Upper lobe of left lung (tissue), 6 donors: ENCODE measurements around the gene C10orf71. TPM values are rescaled to one million over a fixed set of nuclear protein-coding genes. Genes with fewer than 3 reads are reported as not detected.

Source experiments
- ATAC-seq, 2 donors: fragments of 200-7000 bp; cut with Tn5 transposase; one replicate each; pipeline ENCODE4 v1.9.1; 2022; ENCODE audit warnings: mild to moderate bottlenecking in 2 of 2, moderate library complexity in 2 of 2; ENCODE audit not compliant: low FRiP score in 2 of 2
- DNase-seq, 2 donors: peaks; one replicate each; pipeline ENCODE4 v3.0.0-alpha.2; 2019 to 2020
- H3K27ac ChIP-seq, 4 donors: fragments of 200-600 bp; sonication (generic); one replicate each; pipeline ENCODE4 v1.5.1; 2016 to 2019
- H3K27me3 ChIP-seq, 4 donors: fragments of 200-600 bp; sonication (generic); one replicate each; pipeline ENCODE4 v1.5.1; 2017 to 2019
- H3K36me3 ChIP-seq, 4 donors: fragments of 200-600 bp; sonication (generic); one replicate each; pipeline ENCODE4 v1.5.1; 2016 to 2019
- H3K4me1 ChIP-seq, 4 donors: fragments of 200-600 bp; sonication (generic); one replicate each; pipeline ENCODE4 v1.5.1; 2018 to 2019
- H3K4me3 ChIP-seq, 4 donors: fragments of 200-600 bp; sonication (generic); one replicate each; pipeline ENCODE4 v1.5.1; 2017 to 2019; ENCODE audit warnings: mild to moderate bottlenecking in 2 of 4, moderate library complexity in 1 of 4
- H3K9me3 ChIP-seq, 4 donors: fragments of 200-600 bp; sonication (generic); one replicate each; pipeline ENCODE4 v1.5.1; 2018 to 2019
- EP300 ChIP-seq, 4 donors: sonication (generic); formaldehyde crosslinking; IDR thresholded peaks; one replicate each; pipeline ENCODE4 v1.5.1; 2017; ENCODE audit warnings: antibody characterized with exemption in 4 of 4, control low read depth in 2 of 4
- POLR2A ChIP-seq, 4 donors: fragments of 450-650 bp; IDR thresholded peaks; one replicate each; pipeline ENCODE4 v1.5.1; 2016 to 2017; ENCODE audit warnings: antibody characterized with exemption in 4 of 4, mild to moderate bottlenecking in 2 of 4
- POLR2AphosphoS5 ChIP-seq, 2 donors: sonication (generic); formaldehyde crosslinking; IDR thresholded peaks; one replicate each; pipeline ENCODE4 v1.5.1; 2017; ENCODE audit warnings: antibody characterized with exemption in 2 of 2
- WGBS, 2 donors: methylation state at CpG; one replicate each; pipeline ENCODE4 v1.1.5; 2017 to 2018; 5-methylcytosine and 5-hydroxymethylcytosine counted together
- total RNA-seq, 6 donors: library from RNA; depleted of rRNA in 4 of 6; stranded (reverse); fragments of >200 nt in 4 of 6; gene quantifications; one replicate each; pipeline versions ENCODE4 v1.1.0 to v1.2.1, GENCODE V29; 2016 to 2021
- TF ChIP-seq, protein P1 (sequence below), 6 experiments: fragments of 450-650 bp in 4 of 6; fragments of 200-600 bp in 2 of 6; sonication (generic) in 2 of 6; IDR thresholded peaks; one replicate each; pipeline ENCODE4 v1.5.1; 2016 to 2019; ENCODE audit warnings: antibody characterized with exemption in 6 of 6
- donor health status: DM: no; HTN: no; CAD: no; lungs with moderate emphysema.
- donor health status: DM: no; HTN: yes; CAD: no; lungs with severe emphysema.

C10orf71 gene
- total RNA-seq, 6 donors from 2014 or later: not detected

DNA sequence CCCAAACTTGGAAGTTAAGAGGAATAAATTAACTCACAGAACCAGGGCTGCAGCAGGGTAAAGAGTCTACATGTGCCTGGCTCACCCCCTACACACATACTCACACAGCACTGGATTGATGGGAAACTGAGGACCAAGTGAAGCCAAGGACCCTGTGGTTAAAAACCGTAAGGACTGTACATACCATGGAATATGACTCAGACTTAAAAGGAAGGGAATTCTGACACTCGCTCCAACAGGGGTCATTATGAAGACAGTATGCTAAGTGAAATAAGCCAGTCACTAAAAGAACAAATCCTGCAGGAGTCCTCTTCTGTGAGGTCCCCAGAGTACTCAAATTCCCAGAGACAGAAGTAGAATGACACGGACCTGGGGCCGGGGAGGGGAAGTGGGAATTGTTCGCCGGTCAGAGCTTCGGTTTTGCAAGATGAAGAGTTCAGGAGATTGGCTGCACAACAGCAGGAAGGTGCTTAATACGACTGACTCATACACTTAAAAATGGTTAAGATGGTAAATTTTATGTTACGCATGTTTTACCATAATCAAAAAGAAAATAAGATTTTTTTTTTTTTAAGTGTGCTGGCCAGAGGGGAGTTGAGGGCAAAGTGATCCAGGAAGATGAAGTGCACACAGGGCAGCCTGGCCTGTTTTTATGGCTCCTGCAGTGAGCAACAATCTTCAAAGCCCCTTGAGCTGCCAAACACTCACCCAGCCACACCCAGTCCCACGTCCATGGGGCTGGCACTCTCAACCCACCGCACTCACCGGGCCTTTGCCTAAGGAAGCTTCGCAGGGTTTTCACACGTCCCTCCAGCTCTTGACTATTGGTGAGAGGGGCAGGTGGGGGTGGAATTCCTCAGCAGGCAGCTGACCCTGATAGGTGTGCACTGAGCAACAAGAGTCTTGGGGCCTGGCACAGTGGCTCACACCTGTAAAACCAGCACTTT is 70.5 kb downstream of the C10orf71 start:
- Histone ChIP-seq H3K27me3 (no peaks in the 10 kb centered on the region), H3K36me3 (no peaks in the 10 kb centered on the region), H3K27ac (peak overlapping the region in 1 of 4 donors; percentile 45), H3K4me3 (no peak overlapping the region), H3K4me1 (peaks cover 0 to 8% (median 2%) of the 10 kb centered on the region in 4 donors), H3K9me3 (no peaks in the 10 kb centered on the region)
- TF ChIP-seq, protein P1, sequence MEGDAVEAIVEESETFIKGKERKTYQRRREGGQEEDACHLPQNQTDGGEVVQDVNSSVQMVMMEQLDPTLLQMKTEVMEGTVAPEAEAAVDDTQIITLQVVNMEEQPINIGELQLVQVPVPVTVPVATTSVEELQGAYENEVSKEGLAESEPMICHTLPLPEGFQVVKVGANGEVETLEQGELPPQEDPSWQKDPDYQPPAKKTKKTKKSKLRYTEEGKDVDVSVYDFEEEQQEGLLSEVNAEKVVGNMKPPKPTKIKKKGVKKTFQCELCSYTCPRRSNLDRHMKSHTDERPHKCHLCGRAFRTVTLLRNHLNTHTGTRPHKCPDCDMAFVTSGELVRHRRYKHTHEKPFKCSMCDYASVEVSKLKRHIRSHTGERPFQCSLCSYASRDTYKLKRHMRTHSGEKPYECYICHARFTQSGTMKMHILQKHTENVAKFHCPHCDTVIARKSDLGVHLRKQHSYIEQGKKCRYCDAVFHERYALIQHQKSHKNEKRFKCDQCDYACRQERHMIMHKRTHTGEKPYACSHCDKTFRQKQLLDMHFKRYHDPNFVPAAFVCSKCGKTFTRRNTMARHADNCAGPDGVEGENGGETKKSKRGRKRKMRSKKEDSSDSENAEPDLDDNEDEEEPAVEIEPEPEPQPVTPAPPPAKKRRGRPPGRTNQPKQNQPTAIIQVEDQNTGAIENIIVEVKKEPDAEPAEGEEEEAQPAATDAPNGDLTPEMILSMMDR (IDR thresholded peaks at IDR 0.05): no peak
- TF ChIP-seq POLR2AphosphoS5 (IDR thresholded peaks at IDR 0.05): peak in 1 of 2 donors; percentile 15
- DNase-seq: peak in 1 of 2 donors; percentile 81
- WGBS, 2 donors: 50 to 53% methylated on average over 14 of the region's 14 CpGs
- peak; percentile 42 to 84 for ATAC-seq

DNA sequence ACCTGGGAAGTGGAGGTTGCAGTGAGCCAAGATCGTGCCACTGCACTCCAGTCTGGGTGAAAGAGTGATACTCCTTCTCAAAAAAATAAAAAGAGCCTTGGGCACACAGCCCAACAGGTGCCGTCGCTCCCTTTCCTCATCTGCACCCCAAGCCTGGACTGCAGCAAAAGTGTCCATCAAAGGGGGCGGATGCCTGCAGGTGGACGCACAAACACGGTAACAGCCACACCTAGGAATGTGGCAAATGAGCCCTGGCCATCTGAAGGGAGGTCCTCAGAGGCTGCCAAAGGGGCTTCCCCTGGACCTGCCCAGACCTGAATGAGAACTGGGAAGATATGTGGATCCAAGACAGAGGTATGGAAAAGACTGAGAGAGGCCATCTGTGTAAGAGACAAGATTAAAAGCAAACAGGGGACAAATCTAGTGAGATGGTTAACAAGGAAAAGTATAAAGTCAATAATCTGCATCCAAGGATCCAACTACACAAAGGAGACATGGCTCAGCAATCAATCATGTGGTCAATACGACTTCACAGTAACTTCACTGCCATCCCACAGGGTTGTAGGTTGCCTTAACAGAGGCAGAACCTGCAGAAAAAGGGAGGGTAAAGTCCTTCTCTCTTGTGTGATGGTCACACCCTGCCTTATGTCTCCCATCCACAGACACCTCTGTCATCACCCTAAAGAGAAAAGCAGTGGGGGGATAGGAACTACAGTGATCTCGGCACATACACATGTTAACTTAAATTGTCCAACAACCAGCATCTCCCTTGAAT is 71.5 kb downstream of the C10orf71 start:
- TF ChIP-seq POLR2AphosphoS5 (IDR thresholded peaks at IDR 0.05) (no peak), POLR2A (IDR thresholded peaks at IDR 0.05) (no peak), EP300 (IDR thresholded peaks at IDR 0.05) (no peak)
- TF ChIP-seq, protein P1 (IDR thresholded peaks at IDR 0.05): no peak
- Histone ChIP-seq H3K4me1 (peaks cover 0 to 8% (median 0%) of the 10 kb centered on the region in 4 donors), H3K27ac (peak overlapping the region in 1 of 4 donors; percentile 45), H3K36me3 (no peaks in the 10 kb centered on the region), H3K4me3 (no peak overlapping the region), H3K9me3 (no peaks in the 10 kb centered on the region), H3K27me3 (no peaks in the 10 kb centered on the region)
- DNase-seq (peak in 1 of 2 donors; percentile 18), ATAC-seq (no peak)
- 78 to 84% methylated on average over 8 of the region's 8 CpGs for WGBS, 2 donors

DNA sequence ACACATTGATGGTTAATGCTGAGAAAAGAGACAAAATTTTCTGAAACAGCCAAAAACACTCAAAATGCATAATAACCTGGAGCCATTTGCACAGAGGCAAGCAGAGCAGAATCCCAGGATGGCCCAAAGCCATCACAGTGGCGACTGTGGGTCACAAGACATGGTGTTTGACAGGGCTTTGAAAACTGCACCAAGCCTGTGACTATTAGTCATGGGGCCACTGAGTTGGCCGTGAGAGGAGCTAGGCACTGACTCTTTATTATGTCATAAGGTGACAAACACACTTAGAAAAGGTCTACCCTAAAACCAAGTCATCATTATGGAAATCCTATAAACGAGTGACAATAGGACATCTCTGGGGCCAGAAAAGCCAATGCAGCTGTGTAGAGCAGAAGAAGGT is 73.0 kb downstream of the C10orf71 start:
- no peaks in the 10 kb centered on the region for H3K9me3 ChIP-seq
- H3K4me1 ChIP-seq: peaks cover 0 to 5% (median 0%) of the 10 kb centered on the region in 4 donors
- ATAC-seq: no peak
- 82 to 93% methylated on average over 3 of the region's 3 CpGs for WGBS, 2 donors
- no peak overlapping the region for H3K4me3 ChIP-seq
- no peak overlapping the region for H3K27ac ChIP-seq
- peak in 1 of 2 donors; percentile 25 for DNase-seq
- H3K36me3 ChIP-seq: no peaks in the 10 kb centered on the region
- no peak for TF ChIP-seq POLR2A (IDR thresholded peaks at IDR 0.05)
- TF ChIP-seq POLR2AphosphoS5 (IDR thresholded peaks at IDR 0.05): no peak
- TF ChIP-seq, protein P1 (IDR thresholded peaks at IDR 0.05): no peak
- TF ChIP-seq EP300 (IDR thresholded peaks at IDR 0.05): no peak
- H3K27me3 ChIP-seq: no peaks in the 10 kb centered on the region

DNA sequence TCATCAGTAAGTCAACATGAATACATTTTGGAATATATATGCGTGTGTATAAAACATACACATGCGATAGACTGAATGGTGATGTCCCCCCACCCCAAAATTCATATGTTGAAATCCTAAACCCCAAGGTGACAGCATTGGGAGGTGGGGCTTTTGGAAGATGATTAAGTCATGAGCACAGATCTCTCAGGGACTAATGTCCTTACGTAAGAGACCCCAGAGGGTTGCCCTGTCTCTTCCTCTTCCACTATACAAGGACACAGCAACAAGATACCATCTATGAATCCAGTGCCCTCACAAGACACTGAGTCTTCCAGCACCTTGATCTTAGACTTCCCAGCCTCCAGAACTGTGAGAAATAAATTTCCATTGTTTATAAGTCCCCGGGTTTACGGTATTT is 74.4 kb downstream of the C10orf71 start:
- H3K36me3 ChIP-seq: no peaks in the 10 kb centered on the region
- TF ChIP-seq POLR2AphosphoS5 (IDR thresholded peaks at IDR 0.05): no peak
- TF ChIP-seq, protein P1 (IDR thresholded peaks at IDR 0.05): no peak
- no peak for TF ChIP-seq EP300 (IDR thresholded peaks at IDR 0.05)
- no peak for TF ChIP-seq POLR2A (IDR thresholded peaks at IDR 0.05)
- no peak overlapping the region for H3K27ac ChIP-seq
- WGBS, 2 donors: 92 to 95% methylated on average over 5 of the region's 5 CpGs
- H3K9me3 ChIP-seq: no peaks in the 10 kb centered on the region
- no peak for DNase-seq
- H3K27me3 ChIP-seq: no peaks in the 10 kb centered on the region
- no peak for ATAC-seq
- peaks cover 0 to 4% (median 0%) of the 10 kb centered on the region in 4 donors for H3K4me1 ChIP-seq
- H3K4me3 ChIP-seq: no peak overlapping the region
